GM12872 (cell line): ENCODE measurements around the gene SLC26A2.
A peak's percentile ranks its signal among the peaks of the same experiment; 100 is the strongest.

Experiments used
- TF ChIP-seq, protein P1 (sequence below): IDR thresholded peaks from 3 replicates; pipeline ENCODE4 v1.5.1; 2011; ENCODE audit warnings: low read depth, mild to moderate bottlenecking, low read length, moderate library complexity; ENCODE audit not compliant: insufficient read depth

SLC26A2 gene

DNA sequence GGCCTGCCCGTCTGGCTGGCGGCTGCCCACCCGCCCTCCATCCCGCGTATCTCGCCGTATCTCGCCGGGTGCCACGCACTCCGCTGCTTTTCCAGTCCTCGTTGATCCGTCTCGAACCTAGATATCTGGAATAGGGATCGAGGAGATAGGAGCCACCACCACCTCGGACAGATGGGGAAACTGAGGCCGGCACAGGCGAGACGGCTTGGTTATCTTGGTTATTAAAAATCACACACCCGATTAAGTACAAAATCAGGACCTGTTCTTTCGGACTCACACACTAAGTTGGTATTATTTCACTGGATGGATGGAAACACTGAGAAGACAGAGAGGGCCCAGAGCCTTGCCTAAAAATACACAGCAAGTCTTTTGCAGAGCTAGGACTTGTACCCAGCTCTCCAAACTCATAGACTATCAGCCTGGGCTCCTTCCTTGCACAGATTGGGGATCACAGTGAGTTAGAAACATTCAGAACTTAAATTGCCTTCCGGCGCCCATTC lies 678 bp downstream of the SLC26A2 start:
- TF ChIP-seq, protein P1, sequence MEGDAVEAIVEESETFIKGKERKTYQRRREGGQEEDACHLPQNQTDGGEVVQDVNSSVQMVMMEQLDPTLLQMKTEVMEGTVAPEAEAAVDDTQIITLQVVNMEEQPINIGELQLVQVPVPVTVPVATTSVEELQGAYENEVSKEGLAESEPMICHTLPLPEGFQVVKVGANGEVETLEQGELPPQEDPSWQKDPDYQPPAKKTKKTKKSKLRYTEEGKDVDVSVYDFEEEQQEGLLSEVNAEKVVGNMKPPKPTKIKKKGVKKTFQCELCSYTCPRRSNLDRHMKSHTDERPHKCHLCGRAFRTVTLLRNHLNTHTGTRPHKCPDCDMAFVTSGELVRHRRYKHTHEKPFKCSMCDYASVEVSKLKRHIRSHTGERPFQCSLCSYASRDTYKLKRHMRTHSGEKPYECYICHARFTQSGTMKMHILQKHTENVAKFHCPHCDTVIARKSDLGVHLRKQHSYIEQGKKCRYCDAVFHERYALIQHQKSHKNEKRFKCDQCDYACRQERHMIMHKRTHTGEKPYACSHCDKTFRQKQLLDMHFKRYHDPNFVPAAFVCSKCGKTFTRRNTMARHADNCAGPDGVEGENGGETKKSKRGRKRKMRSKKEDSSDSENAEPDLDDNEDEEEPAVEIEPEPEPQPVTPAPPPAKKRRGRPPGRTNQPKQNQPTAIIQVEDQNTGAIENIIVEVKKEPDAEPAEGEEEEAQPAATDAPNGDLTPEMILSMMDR = no peak

- TF ChIP-seq, protein P1 = peak; percentile 38; the same call in 1 of the 3 replicates
Observed at GRCh38 chr5:149961957-149962409, 1.4 kb downstream of the SLC26A2 start.

DNA sequence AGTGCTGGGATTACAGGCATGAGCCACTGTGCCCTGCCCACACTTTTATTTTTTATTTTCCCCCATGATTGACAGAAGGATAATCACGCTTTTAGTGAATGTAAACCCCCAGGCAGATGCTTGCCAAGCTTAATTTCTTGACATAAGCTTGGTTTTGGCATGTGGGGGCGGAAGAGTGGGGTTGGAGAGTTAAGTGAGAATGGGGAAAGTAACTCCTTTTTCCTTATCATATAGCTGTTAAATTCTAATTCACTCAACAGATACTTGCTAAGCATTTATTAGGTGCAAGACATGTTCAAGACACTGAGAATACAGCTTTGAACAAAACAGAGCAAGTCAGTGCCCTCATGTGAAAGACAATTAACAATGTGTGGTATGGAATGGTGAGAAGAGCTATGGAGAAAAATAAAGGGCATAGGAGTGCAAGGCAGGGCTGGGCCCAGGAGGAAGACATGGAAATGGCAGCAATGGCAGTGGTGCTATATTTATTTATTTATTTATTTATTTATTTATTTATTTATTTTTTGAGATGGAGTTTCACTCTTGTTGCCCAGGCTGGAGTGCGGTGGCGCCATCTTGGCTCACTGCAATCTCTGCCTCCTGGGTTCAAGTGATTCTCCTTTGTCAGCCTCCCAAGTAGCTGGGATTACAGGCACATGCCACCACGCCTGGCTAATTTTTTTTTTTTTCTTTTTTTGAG lies 2.2 kb downstream of the SLC26A2 start:
- TF ChIP-seq, protein P1 = no peak

- TF ChIP-seq, protein P1 = no peak
Observed at GRCh38 chr5:149963729-149964128, 3.2 kb downstream of the SLC26A2 start.

DNA sequence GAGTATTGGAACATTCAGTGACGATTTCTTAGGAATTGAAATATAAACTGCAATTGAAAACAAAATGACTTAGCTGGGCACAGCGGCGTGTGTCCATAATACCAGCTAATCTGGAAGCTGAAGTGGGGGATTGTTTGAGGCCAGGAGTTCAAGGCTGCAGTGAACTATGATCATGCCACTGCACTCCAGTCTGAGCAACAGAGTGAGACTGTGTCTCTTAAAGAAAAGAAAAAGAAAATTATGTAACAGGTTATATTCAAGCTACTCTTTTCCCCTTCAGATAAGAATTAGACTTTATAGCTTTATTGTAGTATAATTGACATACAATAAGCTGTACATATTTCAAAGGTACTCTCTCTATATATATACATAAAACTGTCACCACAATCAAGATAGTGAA lies 6.4 kb downstream of the SLC26A2 start:
- TF ChIP-seq, protein P1 = no peak

GRCh38 chr5:149969181-149969930 lies 8.8 kb downstream of the SLC26A2 start:
- TF ChIP-seq, protein P1 = no peak

- TF ChIP-seq, protein P1 = no peak
Observed at GRCh38 chr5:149975409-149975808, 14.9 kb downstream of the SLC26A2 start.
